Vagina (tissue), 2 donors: ENCODE measurements around the gene EVA1C. TPM values are rescaled to one million over a fixed set of nuclear protein-coding genes. Genes with fewer than 3 reads are reported as not detected.

Experiments
- DNase-seq, 2 donors: peaks; one replicate each; pipeline ENCODE4 v3.0.0-alpha.2; 2017; ENCODE audit errors: extremely low spot score in 2 of 2
- H3K27ac ChIP-seq: fragments of 200-600 bp; sonication (generic); one replicate; pipeline ENCODE4 v1.5.1; 2019
- H3K27me3 ChIP-seq: fragments of 200-600 bp; sonication (generic); one replicate; pipeline ENCODE4 v1.5.1; 2019
- H3K36me3 ChIP-seq, 2 donors: fragments of 200-600 bp; sonication (generic); one replicate each; pipeline ENCODE4 v1.5.1; 2017 to 2019
- H3K4me1 ChIP-seq: fragments of 200-600 bp; sonication (generic); one replicate; pipeline ENCODE4 v1.5.1; 2019
- H3K4me3 ChIP-seq, 2 donors: fragments of 200-600 bp; sonication (generic); 1 replicate in 1 of 2; 2 replicates in 1 of 2; pipeline ENCODE4 v1.5.1; 2016 to 2019
- H3K9me3 ChIP-seq: fragments of 200-600 bp; sonication (generic); one replicate; pipeline ENCODE4 v1.5.1; 2019
- POLR2A ChIP-seq, 2 donors: fragments of 450-650 bp; IDR thresholded peaks; one replicate each; pipeline ENCODE4 v1.6.1; 2017; ENCODE audit warnings: antibody characterized with exemption in 2 of 2, mild to moderate bottlenecking in 2 of 2, moderate library complexity in 2 of 2
- POLR2AphosphoS5 ChIP-seq, 2 donors: sonication (generic); formaldehyde crosslinking; IDR thresholded peaks; one replicate each; pipeline ENCODE4 v1.9.0; 2017; ENCODE audit warnings: antibody characterized with exemption in 2 of 2, mild to moderate bottlenecking in 2 of 2, low read depth in 1 of 2; ENCODE audit not compliant: insufficient read depth in 1 of 2
- intact Hi-C: fragments of 100-400 bp; cut with DNase I; formaldehyde crosslinking; loops from one replicate; pipeline ENCODE4 v1.15.1; 2023
- total RNA-seq: library from RNA; depleted of rRNA; stranded (reverse); fragments of >200 nt; gene quantifications from one replicate; pipeline ENCODE4 v1.2.3, GENCODE V29; 2016
- TF ChIP-seq, protein P1 (sequence below), 3 experiments: fragments of 450-650 bp in 2 of 3; fragments of 200-600 bp in 1 of 3; sonication (generic) in 1 of 3; IDR thresholded peaks; one replicate each; pipeline ENCODE4 v1.5.1; 2017 to 2019; ENCODE audit warnings: antibody characterized with exemption in 3 of 3, mild to moderate bottlenecking in 2 of 3, moderate library complexity in 2 of 3

EVA1C gene
- total RNA-seq, 1 donor from 2014 or later, result 66.5 TPM

DNA sequence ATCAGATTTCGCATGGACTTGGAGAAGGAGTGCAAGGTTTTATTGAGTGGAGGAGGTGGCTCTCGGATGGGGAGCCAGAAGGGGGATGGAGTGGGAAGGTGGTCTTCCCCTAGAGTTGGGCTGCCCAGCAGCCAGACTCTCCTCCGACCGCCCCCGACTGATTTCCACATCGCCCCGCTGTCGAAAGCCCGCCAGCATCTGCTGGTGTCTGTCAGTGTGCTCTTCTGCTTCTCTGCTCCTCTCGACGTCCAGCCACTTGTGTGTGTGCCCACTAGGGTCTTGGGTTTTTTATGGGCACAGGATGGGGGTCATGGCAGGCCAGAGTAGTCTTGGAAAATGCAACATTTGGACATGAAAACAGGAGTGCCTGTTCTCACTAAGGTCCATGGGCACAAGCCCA is 40.1 kb downstream of the EVA1C start:
- TF ChIP-seq POLR2AphosphoS5 (IDR thresholded peaks at IDR 0.05; ENCODE audit: insufficient read depth in 1 of 2, low read depth in 1 of 2), result no peak
- TF ChIP-seq POLR2A (IDR thresholded peaks at IDR 0.05), result no peak
- TF ChIP-seq, protein P1, sequence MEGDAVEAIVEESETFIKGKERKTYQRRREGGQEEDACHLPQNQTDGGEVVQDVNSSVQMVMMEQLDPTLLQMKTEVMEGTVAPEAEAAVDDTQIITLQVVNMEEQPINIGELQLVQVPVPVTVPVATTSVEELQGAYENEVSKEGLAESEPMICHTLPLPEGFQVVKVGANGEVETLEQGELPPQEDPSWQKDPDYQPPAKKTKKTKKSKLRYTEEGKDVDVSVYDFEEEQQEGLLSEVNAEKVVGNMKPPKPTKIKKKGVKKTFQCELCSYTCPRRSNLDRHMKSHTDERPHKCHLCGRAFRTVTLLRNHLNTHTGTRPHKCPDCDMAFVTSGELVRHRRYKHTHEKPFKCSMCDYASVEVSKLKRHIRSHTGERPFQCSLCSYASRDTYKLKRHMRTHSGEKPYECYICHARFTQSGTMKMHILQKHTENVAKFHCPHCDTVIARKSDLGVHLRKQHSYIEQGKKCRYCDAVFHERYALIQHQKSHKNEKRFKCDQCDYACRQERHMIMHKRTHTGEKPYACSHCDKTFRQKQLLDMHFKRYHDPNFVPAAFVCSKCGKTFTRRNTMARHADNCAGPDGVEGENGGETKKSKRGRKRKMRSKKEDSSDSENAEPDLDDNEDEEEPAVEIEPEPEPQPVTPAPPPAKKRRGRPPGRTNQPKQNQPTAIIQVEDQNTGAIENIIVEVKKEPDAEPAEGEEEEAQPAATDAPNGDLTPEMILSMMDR (IDR thresholded peaks at IDR 0.05), result no peak
- Histone ChIP-seq H3K36me3 (peaks cover 0 to 6% of the 10 kb centered on the region in 2 donors), H3K27ac (no peak overlapping the region), H3K9me3 (no peaks in the 10 kb centered on the region), H3K4me1 (peaks cover 63% of the 10 kb centered on the region), H3K4me3 (no peak overlapping the region), H3K27me3 (no peaks in the 10 kb centered on the region)
- intact Hi-C loops, result no loop called here
- DNase-seq, result no peak

DNA sequence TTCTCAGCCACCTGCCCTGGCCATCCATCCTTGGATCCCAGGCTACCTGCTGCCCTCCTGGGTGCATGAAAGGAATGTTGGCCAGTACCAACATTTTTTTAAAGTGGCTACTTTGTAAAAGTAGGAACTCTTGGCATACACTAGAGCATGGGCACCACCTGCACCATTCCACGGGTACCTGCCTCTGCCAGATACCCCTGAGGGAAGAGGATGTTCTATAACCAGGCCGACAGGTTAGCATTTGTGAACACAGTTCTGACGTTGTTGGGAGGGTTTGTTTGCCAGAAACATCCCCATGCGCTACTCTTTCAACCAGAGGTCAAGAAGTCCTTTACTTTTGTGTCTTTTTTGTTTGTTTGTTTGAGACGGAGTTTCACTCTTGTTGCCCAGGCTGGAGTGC is 43.0 kb downstream of the EVA1C start:
- Histone ChIP-seq H3K36me3 (peaks cover 0 to 25% of the 10 kb centered on the region in 2 donors), H3K27me3 (no peaks in the 10 kb centered on the region), H3K4me1 (peaks cover 53% of the 10 kb centered on the region), H3K9me3 (no peaks in the 10 kb centered on the region), H3K27ac (peak overlapping the region; percentile 88), H3K4me3 (no peak overlapping the region)
- no peak for TF ChIP-seq POLR2A (IDR thresholded peaks at IDR 0.05)
- TF ChIP-seq, protein P1 (IDR thresholded peaks at IDR 0.05), result no peak
- no peak for TF ChIP-seq POLR2AphosphoS5 (IDR thresholded peaks at IDR 0.05; ENCODE audit: insufficient read depth in 1 of 2, low read depth in 1 of 2)
- intact Hi-C loops, result no loop called here
- no peak for DNase-seq

DNA sequence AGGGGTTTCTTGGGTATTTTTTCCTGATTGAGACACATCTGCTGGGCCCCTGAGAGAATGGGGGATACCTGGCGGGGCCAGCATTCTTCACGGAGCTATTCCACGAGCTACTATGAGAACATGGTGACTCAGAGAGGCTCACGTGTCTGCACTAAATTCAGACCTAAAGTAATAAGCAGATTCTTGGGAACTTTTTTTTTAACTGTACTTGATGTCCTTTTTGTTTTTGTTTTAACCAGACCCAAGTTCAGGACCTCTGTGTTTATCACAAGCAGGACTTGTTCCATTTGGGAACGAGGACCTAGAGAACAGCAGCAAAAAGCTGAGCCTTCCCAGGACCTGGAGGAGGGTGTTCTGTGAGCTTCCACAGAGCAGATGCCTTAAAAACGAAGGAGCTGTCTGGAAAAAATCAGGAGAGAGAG is 44.0 kb downstream of the EVA1C start:
- H3K9me3 ChIP-seq, result no peaks in the 10 kb centered on the region
- DNase-seq, result no peak
- H3K4me3 ChIP-seq, result no peak overlapping the region
- peaks cover 0 to 25% of the 10 kb centered on the region in 2 donors for H3K36me3 ChIP-seq
- peaks cover 43% of the 10 kb centered on the region for H3K4me1 ChIP-seq
- peak overlapping the region; percentile 88 for H3K27ac ChIP-seq
- no peaks in the 10 kb centered on the region for H3K27me3 ChIP-seq
- TF ChIP-seq POLR2AphosphoS5 (IDR thresholded peaks at IDR 0.05; ENCODE audit: insufficient read depth in 1 of 2, low read depth in 1 of 2) (peak in 1 of 2 donors; percentile 79), POLR2A (IDR thresholded peaks at IDR 0.05) (no peak)
- TF ChIP-seq, protein P1 (IDR thresholded peaks at IDR 0.05), result no peak
- intact Hi-C loops, result no loop called here

DNA sequence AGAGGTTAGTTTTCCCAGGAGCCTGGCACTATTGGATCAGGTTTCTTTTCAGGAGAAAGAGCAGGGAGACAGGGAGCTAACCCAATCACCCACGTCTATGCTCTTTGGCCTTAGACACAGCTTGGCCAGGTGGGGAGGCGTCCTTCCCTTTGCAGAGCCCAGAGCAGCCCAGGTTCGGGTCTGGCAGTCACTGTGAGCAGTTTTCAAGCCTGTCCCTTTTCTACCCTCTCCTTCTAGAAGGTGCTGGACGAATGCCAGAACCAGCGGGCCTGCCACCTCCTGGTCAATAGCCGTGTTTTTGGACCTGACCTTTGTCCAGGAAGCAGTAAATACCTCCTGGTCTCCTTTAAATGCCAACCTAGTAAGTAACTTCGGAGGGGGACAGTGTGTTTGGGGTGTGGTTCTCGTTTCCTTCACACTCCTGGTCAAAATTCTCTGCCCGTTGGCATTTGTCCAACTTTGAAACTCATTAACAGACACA is 44.9 kb downstream of the EVA1C start:
- no peaks in the 10 kb centered on the region for H3K27me3 ChIP-seq
- intact Hi-C loops, result no loop called here
- no peak for TF ChIP-seq POLR2A (IDR thresholded peaks at IDR 0.05)
- TF ChIP-seq, protein P1 (IDR thresholded peaks at IDR 0.05), result no peak
- TF ChIP-seq POLR2AphosphoS5 (IDR thresholded peaks at IDR 0.05; ENCODE audit: insufficient read depth in 1 of 2, low read depth in 1 of 2), result no peak
- DNase-seq, result no peak
- H3K4me1 ChIP-seq, result peaks cover 41% of the 10 kb centered on the region
- H3K9me3 ChIP-seq, result no peaks in the 10 kb centered on the region
- peaks cover 0 to 25% of the 10 kb centered on the region in 2 donors for H3K36me3 ChIP-seq
- no peak overlapping the region for H3K4me3 ChIP-seq
- H3K27ac ChIP-seq, result peak overlapping the region; percentile 88

DNA sequence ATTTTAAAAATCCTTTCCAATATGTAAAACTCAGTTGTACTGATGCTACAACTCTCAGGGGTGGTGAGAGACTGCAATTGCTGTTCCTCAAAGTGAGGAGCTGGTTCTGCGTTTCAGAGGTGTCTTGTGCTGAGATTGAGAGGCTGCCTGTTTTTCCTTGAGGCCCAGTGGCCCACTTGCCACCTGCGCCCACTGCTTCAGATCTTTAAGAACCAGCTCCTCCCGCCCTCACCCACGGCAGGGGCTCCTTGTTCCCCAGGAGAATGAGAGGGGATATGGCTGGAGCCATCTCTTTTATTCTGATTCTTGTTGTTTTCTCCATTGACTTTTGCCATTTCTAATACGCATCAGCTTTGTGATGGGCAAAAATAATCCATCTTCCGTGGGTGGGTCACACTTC is 45.5 kb downstream of the EVA1C start:
- intact Hi-C loops, result no loop called here
- no peak for TF ChIP-seq POLR2A (IDR thresholded peaks at IDR 0.05)
- no peak for TF ChIP-seq POLR2AphosphoS5 (IDR thresholded peaks at IDR 0.05; ENCODE audit: insufficient read depth in 1 of 2, low read depth in 1 of 2)
- TF ChIP-seq, protein P1 (IDR thresholded peaks at IDR 0.05), result no peak
- peaks cover 47% of the 10 kb centered on the region for H3K4me1 ChIP-seq
- H3K4me3 ChIP-seq, result no peak overlapping the region
- peak overlapping the region; percentile 88 for H3K27ac ChIP-seq
- no peak for DNase-seq
- no peaks in the 10 kb centered on the region for H3K9me3 ChIP-seq
- H3K36me3 ChIP-seq, result peaks cover 0 to 25% of the 10 kb centered on the region in 2 donors
- no peaks in the 10 kb centered on the region for H3K27me3 ChIP-seq
